Measurements from ENCODE around the gene ZNF555. TPM values are rescaled to one million over a fixed set of nuclear protein-coding genes. Genes with fewer than 3 reads are reported as not detected.

Gene ZNF555
- total and polyA plus RNA-seq, 7 experiments from 2014 or later: 1.2 to 10.0 (median 2.7) TPM

DNA sequence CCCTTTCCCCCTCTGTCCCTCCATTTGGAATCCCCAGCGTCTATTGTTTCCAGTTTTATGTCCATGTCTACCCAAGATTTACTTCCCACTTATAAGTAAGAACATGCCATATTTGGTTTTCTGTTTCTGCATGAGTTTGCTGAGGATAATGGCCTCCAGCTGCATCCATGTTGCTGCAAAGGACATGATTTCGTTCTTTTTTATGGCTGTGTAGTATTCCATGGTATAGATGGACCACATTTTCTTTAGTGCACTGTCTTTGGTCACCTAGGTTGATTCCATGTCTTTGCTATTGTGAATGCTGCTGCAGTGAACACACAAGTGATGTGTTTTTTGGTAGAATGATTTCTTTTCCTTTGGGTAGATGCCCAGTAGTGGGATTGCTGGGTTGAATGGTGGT is 3.8 kb downstream of the ZNF555 start:
- H3K4me1 Mint-ChIP-seq: peaks cover 5 to 44% (median 31%) of the 10 kb centered on the region in 7 donors
- no peak overlapping the region for H3K4me3 ChIP-seq (ENCODE audit: low read length)
- no peak overlapping the region for H3K27ac Mint-ChIP-seq
- H3K27me3 ChIP-seq (ENCODE audit: control insufficient read depth in 2 of 2, insufficient read depth in 2 of 2, low read length in 2 of 2): no peaks in the 10 kb centered on the region
- intact Hi-C loops (cut with micrococcal nuclease): no loop called here
- H3K27me3 Mint-ChIP-seq: peaks cover 0 to 7% (median 0%) of the 10 kb centered on the region in 5 donors
- H3K36me3 Mint-ChIP-seq: peaks cover 6 to 38% (median 25%) of the 10 kb centered on the region in 5 donors
- H3K27ac ChIP-seq (ENCODE audit: low read depth, low read length): no peak overlapping the region
- DNase-seq (no peak), ATAC-seq (no peak)
- POLR2A ChIA-PET: interaction anchor here (0.6 to 1.1 kb wide), 2 partner anchors 11 to 161 kb away, joined by 3 to 5 read pairs; no protein-coding TSS in a partner anchor
- CTCF ChIA-PET: no interaction called here
- no peak overlapping the region for H3K4me3 Mint-ChIP-seq
- peaks cover 3 to 14% of the 10 kb centered on the region in 2 donors for H3K4me1 ChIP-seq (ENCODE audit: control insufficient read depth in 2 of 2, insufficient read depth in 2 of 2, low read length in 2 of 2)
- peaks cover 0 to 41% (median 6%) of the 10 kb centered on the region in 11 donors for H3K9me3 Mint-ChIP-seq
- peaks cover 0 to 7% (median 0%) of the 10 kb centered on the region in 3 experiments for H3K9me3 ChIP-seq (ENCODE audit: control insufficient read depth in 2 of 3, low read length in 3 of 3)
- peaks cover 0 to 14% (median 0%) of the 10 kb centered on the region in 3 experiments for H3K36me3 ChIP-seq (ENCODE audit: control insufficient read depth in 2 of 3, insufficient read depth in 3 of 3, low read length in 3 of 3)

DNA sequence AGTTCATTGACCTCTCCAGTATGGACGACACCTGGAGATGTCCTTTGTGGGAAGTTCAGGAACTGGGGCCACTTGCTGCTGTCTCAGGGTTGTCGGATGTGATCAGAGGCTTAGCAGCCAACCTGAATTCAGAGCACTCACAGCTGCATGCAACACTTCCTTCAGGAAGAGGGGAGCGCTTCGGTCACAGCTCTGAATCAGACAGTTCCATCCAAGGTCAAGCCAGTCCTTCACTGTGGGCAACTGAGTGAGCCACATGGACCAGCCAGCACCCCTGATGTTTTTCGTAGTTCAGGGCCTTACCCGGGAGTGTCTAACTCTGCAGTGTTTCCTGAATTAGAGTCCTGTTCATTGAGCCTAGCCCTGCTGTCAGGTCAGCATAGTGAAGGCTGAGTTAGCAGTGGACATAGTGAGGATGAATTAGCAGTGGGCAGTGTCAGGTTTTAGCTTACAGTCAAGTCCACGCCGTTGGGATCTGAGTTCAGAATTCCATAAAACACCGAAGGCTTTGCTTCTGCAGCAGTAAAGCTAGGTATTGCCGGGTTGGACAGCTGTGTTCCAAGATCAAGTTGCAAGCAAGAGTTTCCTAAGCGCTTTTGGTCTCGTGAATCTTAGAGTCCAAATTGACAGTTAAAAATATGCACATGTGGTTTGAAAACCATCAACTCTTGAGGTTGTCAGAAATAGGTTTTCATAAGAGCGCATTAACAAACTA is 5.1 kb downstream of the ZNF555 start:
- Histone ChIP-seq H3K27me3 (ENCODE audit: control insufficient read depth in 2 of 2, insufficient read depth in 2 of 2, low read length in 2 of 2) (no peaks in the 10 kb centered on the region), H3K4me1 (ENCODE audit: control insufficient read depth in 2 of 2, insufficient read depth in 2 of 2, low read length in 2 of 2) (peaks cover 3 to 13% of the 10 kb centered on the region in 2 donors), H3K27ac (ENCODE audit: low read depth, low read length) (no peak overlapping the region), H3K4me3 (ENCODE audit: low read length) (no peak overlapping the region), H3K36me3 (ENCODE audit: control insufficient read depth in 2 of 3, insufficient read depth in 3 of 3, low read length in 3 of 3) (peaks cover 2 to 24% (median 2%) of the 10 kb centered on the region in 3 experiments), H3K9me3 (ENCODE audit: control insufficient read depth in 2 of 3, low read length in 3 of 3) (peaks cover 0 to 8% (median 0%) of the 10 kb centered on the region in 3 experiments)
- peaks cover 5 to 49% (median 38%) of the 10 kb centered on the region in 7 donors for H3K4me1 Mint-ChIP-seq
- intact Hi-C loops (cut with micrococcal nuclease): no loop called here
- ChIA-PET POLR2A (interaction anchor here (0.6 to 1.1 kb wide), 2 partner anchors 12 to 1950 kb away, joined by 3 read pairs; no protein-coding TSS in a partner anchor), CTCF (no interaction called here)
- H3K27me3 Mint-ChIP-seq: peaks cover 0 to 7% (median 0%) of the 10 kb centered on the region in 5 donors
- ATAC-seq (no peak), DNase-seq (no peak)
- H3K36me3 Mint-ChIP-seq: peaks cover 12 to 50% (median 36%) of the 10 kb centered on the region in 5 donors
- peaks cover 0 to 49% (median 15%) of the 10 kb centered on the region in 11 donors for H3K9me3 Mint-ChIP-seq
- H3K27ac Mint-ChIP-seq: no peak overlapping the region
- H3K4me3 Mint-ChIP-seq: no peak overlapping the region

DNA sequence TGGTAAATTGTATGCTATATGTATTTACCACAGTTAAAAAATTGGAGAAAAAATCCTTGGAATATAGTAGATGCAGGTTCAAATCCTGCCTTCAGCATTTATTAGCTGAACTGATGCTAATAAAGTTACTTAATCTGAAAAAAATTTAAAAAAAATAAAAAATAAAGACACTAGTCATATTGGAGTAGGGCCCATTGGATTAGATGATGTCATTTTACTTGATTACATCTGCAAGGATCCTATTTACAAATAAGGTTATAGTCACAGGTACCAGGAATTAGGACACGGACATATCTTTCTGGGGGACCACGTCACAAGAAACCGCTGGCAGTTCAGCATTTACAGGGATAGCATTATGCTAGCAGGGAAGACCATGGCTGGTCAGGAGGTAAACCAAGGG is 6.2 kb downstream of the ZNF555 start:
- CTCF ChIA-PET: no interaction called here
- Histone ChIP-seq H3K36me3 (ENCODE audit: control insufficient read depth in 2 of 3, insufficient read depth in 3 of 3, low read length in 3 of 3) (peaks cover 10 to 36% (median 14%) of the 10 kb centered on the region in 3 experiments), H3K27me3 (ENCODE audit: control insufficient read depth in 2 of 2, insufficient read depth in 2 of 2, low read length in 2 of 2) (no peaks in the 10 kb centered on the region), H3K9me3 (ENCODE audit: control insufficient read depth in 2 of 3, low read length in 3 of 3) (peaks cover 4 to 12% (median 4%) of the 10 kb centered on the region in 3 experiments), H3K27ac (ENCODE audit: low read depth, low read length) (no peak overlapping the region), H3K4me3 (ENCODE audit: low read length) (no peak overlapping the region), H3K4me1 (ENCODE audit: control insufficient read depth in 2 of 2, insufficient read depth in 2 of 2, low read length in 2 of 2) (peaks cover 1 to 7% of the 10 kb centered on the region in 2 donors)
- no peak overlapping the region for H3K27ac Mint-ChIP-seq
- H3K27me3 Mint-ChIP-seq: peaks cover 0 to 2% (median 0%) of the 10 kb centered on the region in 5 donors
- ATAC-seq (no peak), DNase-seq (no peak)
- intact Hi-C loops (cut with micrococcal nuclease): no loop called here
- H3K4me3 Mint-ChIP-seq: peak overlapping the region in 1 of 10 donors; percentile 25
- H3K36me3 Mint-ChIP-seq: peaks cover 16 to 59% (median 48%) of the 10 kb centered on the region in 5 donors
- H3K4me1 Mint-ChIP-seq: peaks cover under 1 to 43% (median 32%) of the 10 kb centered on the region in 7 donors
- H3K9me3 Mint-ChIP-seq: peaks cover 2 to 61% (median 25%) of the 10 kb centered on the region in 11 donors
- POLR2A ChIA-PET: interaction anchor here (0.5 kb wide), 1 partner anchor 15 kb away, joined by 3 read pairs; no protein-coding TSS in a partner anchor

DNA sequence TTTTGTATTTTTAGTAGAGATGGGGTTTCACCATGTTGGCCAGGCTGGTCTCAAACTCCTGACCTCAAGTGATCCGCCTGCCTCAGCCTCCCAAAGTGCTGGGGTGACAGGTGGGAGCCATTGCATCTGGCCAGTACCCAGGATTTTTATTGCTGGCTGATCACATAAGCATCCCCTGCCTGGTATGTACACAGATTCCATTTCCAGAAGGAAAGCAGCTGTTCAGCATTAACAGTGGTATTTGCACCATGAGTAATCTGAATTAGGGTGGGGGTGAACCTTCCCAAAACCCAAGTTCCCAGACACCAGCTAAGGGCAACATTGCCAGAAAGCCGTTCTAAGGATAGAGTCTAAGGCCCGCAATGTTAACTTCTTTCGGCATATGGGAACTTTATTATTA is 7.3 kb downstream of the ZNF555 start:
- no peak for DNase-seq
- H3K27ac Mint-ChIP-seq: no peak overlapping the region
- no peak for ATAC-seq
- peaks cover 0 to 31% (median 20%) of the 10 kb centered on the region in 7 donors for H3K4me1 Mint-ChIP-seq
- H3K27me3 Mint-ChIP-seq: no peaks in the 10 kb centered on the region
- H3K4me1 ChIP-seq (ENCODE audit: control insufficient read depth in 2 of 2, insufficient read depth in 2 of 2, low read length in 2 of 2): peaks cover 0 to 3% of the 10 kb centered on the region in 2 donors
- H3K36me3 Mint-ChIP-seq: peaks cover 19 to 69% (median 59%) of the 10 kb centered on the region in 5 donors
- ChIA-PET CTCF (no interaction called here), POLR2A (no interaction called here)
- peaks cover 16 to 47% (median 25%) of the 10 kb centered on the region in 3 experiments for H3K36me3 ChIP-seq (ENCODE audit: control insufficient read depth in 2 of 3, insufficient read depth in 3 of 3, low read length in 3 of 3)
- H3K9me3 Mint-ChIP-seq: peaks cover 4 to 72% (median 36%) of the 10 kb centered on the region in 11 donors
- intact Hi-C loops (cut with micrococcal nuclease): no loop called here
- no peaks in the 10 kb centered on the region for H3K27me3 ChIP-seq (ENCODE audit: control insufficient read depth in 2 of 2, insufficient read depth in 2 of 2, low read length in 2 of 2)
- no peak overlapping the region for H3K4me3 ChIP-seq (ENCODE audit: low read length)
- peaks cover 10 to 23% (median 15%) of the 10 kb centered on the region in 3 experiments for H3K9me3 ChIP-seq (ENCODE audit: control insufficient read depth in 2 of 3, low read length in 3 of 3)
- H3K4me3 Mint-ChIP-seq: no peak overlapping the region
- H3K27ac ChIP-seq (ENCODE audit: low read depth, low read length): no peak overlapping the region

DNA sequence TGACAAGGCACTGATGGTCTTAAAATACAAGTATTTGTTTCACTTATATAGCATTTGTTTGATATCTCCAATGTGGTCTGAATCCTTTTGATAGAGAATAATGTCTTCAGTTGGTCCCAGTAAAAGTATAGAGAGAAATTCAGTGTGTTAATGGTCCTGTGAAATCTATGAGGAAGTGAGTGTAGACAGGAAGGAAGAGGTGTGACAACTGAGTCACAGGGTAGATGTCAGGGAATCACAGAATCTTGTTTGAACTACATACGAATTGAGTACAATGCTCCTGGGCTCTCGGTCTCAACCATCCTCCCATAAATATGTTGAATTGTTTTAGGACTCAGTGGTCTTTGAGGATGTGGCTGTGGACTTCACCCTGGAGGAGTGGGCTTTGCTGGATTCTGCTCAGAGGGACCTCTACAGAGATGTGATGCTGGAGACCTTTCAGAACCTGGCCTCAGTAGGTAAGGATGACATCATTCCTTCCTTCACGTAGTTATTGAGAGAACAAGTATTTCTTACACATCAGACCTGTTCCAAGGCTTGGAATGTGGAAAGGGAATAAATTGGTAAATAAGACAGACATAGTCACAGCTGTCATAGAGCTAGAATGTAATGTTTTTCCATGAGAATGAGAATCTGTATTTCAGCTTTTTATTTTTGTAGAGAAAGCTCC is 9.1 kb downstream of the ZNF555 start:
- Mint-ChIP-seq H3K27ac (peak overlapping the region in 1 of 9 donors; percentile 13), H3K36me3 (peaks cover 19 to 77% (median 70%) of the 10 kb centered on the region in 5 donors), H3K9me3 (peaks cover 4 to 85% (median 46%) of the 10 kb centered on the region in 11 donors), H3K27me3 (no peaks in the 10 kb centered on the region), H3K4me1 (peaks cover 0 to 35% (median 26%) of the 10 kb centered on the region in 7 donors), H3K4me3 (peak overlapping the region in 8 of 10 donors; percentile 21 to 61 (median 45))
- H3K4me3 ChIP-seq (ENCODE audit: low read length): no peak overlapping the region
- ATAC-seq: no peak
- CTCF ChIA-PET: interaction anchor here (0.9 kb wide), 1 partner anchor 694 kb away, joined by 4 read pairs; no protein-coding TSS in a partner anchor
- no peak overlapping the region for H3K27ac ChIP-seq (ENCODE audit: low read depth, low read length)
- peaks cover 10 to 34% (median 20%) of the 10 kb centered on the region in 3 experiments for H3K9me3 ChIP-seq (ENCODE audit: control insufficient read depth in 2 of 3, low read length in 3 of 3)
- no peak for DNase-seq
- peaks cover 0 to 4% of the 10 kb centered on the region in 2 donors for H3K4me1 ChIP-seq (ENCODE audit: control insufficient read depth in 2 of 2, insufficient read depth in 2 of 2, low read length in 2 of 2)
- POLR2A ChIA-PET: interaction anchor here (0.7 kb wide), 1 partner anchor 12 kb away, joined by 3 read pairs; no protein-coding TSS in a partner anchor
- no peaks in the 10 kb centered on the region for H3K27me3 ChIP-seq (ENCODE audit: control insufficient read depth in 2 of 2, insufficient read depth in 2 of 2, low read length in 2 of 2)
- intact Hi-C loops (cut with micrococcal nuclease): no loop called here
- peaks cover 16 to 43% (median 25%) of the 10 kb centered on the region in 3 experiments for H3K36me3 ChIP-seq (ENCODE audit: control insufficient read depth in 2 of 3, insufficient read depth in 3 of 3, low read length in 3 of 3)

DNA sequence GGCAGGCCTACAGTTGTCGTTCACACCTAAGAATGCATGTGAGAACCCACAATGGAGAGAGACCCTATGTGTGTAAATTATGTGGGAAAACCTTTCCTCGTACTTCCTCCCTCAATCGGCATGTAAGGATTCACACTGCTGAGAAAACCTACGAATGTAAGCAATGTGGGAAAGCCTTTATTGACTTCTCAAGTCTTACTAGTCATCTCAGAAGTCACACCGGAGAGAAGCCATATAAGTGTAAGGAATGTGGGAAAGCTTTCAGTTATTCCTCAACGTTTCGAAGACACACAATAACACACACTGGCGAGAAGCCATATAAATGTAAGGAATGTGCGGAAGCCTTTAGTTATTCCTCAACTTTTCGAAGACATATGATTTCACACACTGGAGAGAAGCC is 11.3 kb downstream of the ZNF555 start:
- H3K27ac ChIP-seq (ENCODE audit: low read depth, low read length): no peak overlapping the region
- H3K36me3 Mint-ChIP-seq: peaks cover 15 to 58% (median 54%) of the 10 kb centered on the region in 5 donors
- no peak for ATAC-seq
- no peaks in the 10 kb centered on the region for H3K27me3 Mint-ChIP-seq
- no peak overlapping the region for H3K4me3 Mint-ChIP-seq
- no peaks in the 10 kb centered on the region for H3K27me3 ChIP-seq (ENCODE audit: control insufficient read depth in 2 of 2, insufficient read depth in 2 of 2, low read length in 2 of 2)
- no peak for DNase-seq
- peaks cover 4 to 76% (median 43%) of the 10 kb centered on the region in 11 donors for H3K9me3 Mint-ChIP-seq
- ChIA-PET CTCF (no interaction called here), POLR2A (no interaction called here)
- peaks cover 12 to 24% of the 10 kb centered on the region in 2 donors for H3K4me1 ChIP-seq (ENCODE audit: control insufficient read depth in 2 of 2, insufficient read depth in 2 of 2, low read length in 2 of 2)
- intact Hi-C loops (cut with micrococcal nuclease): no loop called here
- no peak overlapping the region for H3K27ac Mint-ChIP-seq
- H3K4me1 Mint-ChIP-seq: peaks cover 5 to 48% (median 30%) of the 10 kb centered on the region in 7 donors
- H3K36me3 ChIP-seq (ENCODE audit: control insufficient read depth in 2 of 3, insufficient read depth in 3 of 3, low read length in 3 of 3): peaks cover 16 to 34% (median 25%) of the 10 kb centered on the region in 3 experiments
- H3K4me3 ChIP-seq (ENCODE audit: low read length): no peak overlapping the region
- H3K9me3 ChIP-seq (ENCODE audit: control insufficient read depth in 2 of 3, low read length in 3 of 3): peaks cover 10 to 34% (median 24%) of the 10 kb centered on the region in 3 experiments
